ENCODE results near the gene MTG1.
"Not testable (repeated sequence)": the region's sequence is repeated elsewhere in the genome, so short reads cannot be mapped to it uniquely, and the experiment has no call there.

The MTG1 gene

GRCh38 chr10:133379152-133379800 lies 14.7 kb upstream of the MTG1 start, which contains the start of gene PAOX:
Gene PAOX, plus strand, starts transcription at chr10:133379262. Its CDS starts 55 bp downstream, at chr10:133379317.
- DNase-seq: peak; percentile 87

- DNase-seq: no peak
These were observed 13.9 kb upstream of the MTG1 start for GRCh38 chr10:133379801-133380666.

GRCh38 chr10:133381036-133381435 lies 12.9 kb upstream of the MTG1 start:
- no peak for DNase-seq

GRCh38 chr10:133383551-133383950 lies 10.4 kb upstream of the MTG1 start:
- DNase-seq: no peak

DNA sequence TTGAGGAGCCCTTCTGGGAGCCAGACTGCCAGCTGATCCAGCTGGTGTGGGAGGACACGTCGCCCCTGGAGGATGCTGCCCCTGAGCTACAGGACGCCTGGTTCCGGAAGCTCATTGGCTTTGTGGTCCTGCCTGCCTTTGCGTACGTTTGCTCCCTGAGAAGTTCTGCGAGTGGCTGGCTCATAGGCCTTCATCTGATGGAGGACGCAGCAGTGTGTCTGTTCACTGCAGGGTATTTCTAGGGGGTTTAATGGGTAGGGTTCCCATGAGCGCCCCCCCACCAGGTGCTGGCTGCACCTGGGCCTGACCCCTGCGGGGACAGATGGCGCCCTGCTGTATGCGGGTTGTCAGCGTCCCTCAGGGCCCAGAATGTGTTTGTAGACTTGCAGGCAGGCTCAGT lies 9.9 kb upstream of the MTG1 start:
- no peak for DNase-seq

DNA sequence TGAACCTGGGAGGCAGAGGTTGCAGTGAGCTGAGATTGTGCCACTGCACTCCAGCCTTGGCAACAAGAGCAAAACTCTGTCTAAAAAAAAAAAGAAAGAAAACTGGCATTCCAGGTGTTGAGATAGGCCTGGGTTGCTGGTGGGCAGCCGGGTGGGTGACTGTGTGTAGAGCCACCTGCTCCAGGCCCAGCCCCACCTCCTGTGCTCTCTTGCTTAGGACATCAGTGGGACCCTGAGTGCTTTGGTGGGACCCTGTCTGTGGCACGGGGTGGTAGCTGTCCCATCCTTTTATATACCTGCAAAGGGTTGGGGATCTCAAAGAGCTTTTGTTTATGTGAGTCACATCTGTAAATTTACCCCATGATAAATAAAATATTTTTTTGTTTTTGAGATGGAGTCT lies 8.7 kb upstream of the MTG1 start:
- DNase-seq: no peak

GRCh38 chr10:133386951-133387350 lies 7.0 kb upstream of the MTG1 start:
- not testable (repeated sequence) for DNase-seq

- peak; percentile 1 for DNase-seq
These were observed 5.6 kb upstream of the MTG1 start for GRCh38 chr10:133388236-133388972.

- DNase-seq: peak; percentile 2
These were observed 4.8 kb upstream of the MTG1 start for GRCh38 chr10:133388973-133389818.

- DNase-seq: peak; percentile 2
These were observed 3.2 kb upstream of the MTG1 start for GRCh38 chr10:133390597-133391248.

DNA sequence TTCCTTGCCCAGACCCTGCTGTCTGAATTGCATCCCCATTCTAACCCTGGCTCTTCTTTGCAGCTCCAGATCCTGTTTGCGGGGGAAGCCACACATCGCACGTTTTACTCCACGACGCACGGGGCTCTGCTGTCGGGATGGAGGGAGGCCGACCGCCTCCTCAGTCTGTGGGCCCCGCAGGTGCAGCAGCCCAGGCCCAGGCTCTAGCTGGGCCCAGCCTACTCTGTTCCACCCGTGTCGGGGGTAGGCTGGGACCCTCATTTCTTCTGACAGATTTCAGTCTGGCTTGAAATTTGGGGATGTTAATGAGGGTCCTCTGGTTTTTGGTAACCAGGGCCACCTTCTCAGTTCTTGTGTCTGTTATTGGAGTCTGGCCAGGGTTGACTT lies 2.7 kb upstream of the MTG1 start:
- DNase-seq: peak; percentile 2

DNA sequence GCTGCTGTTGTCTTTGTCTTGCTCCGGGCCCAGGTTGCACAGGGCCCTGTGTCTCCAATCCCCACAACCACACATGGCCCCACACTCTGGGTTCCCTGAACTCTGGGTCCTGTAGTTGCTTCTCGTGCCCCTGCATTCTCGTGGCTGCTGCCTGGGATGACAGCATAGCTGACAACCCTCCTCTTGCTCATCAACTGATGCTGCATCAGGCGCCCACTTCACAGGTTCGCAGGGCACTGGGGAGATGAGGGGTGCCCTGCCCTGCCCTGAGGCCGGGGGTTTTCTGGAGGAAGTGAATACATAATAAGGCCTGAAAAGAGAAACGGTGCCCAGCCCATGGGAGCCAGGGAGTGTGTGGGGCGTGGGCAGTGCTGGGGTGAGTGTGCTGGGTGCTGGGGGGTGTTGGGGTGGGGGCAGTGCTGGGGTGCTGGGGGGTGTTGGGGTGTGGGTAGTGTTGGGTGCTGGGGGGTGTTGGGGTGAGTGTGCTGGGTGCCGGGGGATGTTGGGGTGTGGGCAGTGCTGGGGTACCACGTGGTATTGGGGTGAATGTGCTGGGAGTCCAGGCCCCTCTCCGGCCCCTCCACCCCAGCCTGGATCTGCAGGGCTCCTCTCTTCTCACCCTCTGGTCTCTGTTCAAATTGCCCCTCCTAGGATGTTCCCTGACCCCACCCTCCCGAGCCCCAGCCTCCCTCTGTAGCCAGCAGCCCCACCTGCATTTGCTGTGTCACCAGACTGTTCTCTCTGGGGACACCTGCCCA lies 2.0 kb upstream of the MTG1 start:
- peak; percentile 1 for DNase-seq

DNA sequence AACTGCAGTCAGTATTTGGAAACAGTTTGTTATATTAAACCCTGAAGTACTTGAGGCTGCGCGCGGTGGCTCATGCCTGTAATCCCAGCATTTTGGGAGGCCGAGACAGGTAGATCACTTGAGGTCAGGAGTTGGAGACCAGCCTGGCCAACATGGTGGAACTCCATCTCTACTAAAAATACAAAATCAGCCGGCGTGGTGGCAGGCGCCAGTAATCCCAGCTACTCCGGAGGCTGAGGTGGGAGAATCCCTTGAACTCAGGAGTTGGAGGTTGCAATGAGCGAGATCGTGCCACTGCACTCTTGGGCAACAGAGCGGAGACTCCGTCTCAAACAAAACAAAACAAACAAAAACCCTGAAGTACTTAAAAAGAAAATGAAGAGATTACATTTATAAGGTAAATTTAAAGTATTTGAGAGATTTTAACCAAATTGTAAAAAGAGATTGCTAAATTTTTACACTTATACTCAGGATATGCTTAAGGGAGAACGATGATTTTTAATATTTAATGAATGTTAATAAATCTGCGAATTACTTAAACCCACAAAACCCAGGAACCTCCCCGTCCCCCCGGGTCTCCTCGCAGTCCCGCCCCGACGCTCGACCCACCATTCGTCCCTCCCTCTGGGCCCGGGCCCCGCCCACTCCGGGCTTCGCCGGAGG lies 425 bp upstream of the MTG1 start:
- no peak for DNase-seq

DNA sequence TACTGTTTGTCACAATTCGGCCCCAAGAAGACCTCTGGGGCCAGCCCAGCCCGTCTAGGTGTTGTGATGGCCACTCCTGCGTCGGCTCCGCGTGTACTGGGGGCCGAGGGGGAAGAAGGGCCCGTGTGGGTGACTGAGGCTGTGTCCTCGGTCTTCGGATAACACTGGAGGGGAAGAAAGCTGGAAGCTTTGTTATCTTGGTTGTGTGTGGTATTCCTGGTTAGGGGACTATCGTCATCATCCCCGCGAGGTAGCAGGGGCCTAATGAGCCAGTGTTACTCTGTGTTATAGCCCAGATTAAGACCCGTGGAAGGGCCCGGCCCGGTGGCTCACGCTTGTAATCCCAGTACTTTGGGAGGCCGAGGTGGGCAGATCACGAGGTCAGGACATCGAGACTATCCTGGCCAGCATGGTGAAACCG lies 854 bp downstream of the MTG1 start:
- DNase-seq: peak; percentile 9

DNA sequence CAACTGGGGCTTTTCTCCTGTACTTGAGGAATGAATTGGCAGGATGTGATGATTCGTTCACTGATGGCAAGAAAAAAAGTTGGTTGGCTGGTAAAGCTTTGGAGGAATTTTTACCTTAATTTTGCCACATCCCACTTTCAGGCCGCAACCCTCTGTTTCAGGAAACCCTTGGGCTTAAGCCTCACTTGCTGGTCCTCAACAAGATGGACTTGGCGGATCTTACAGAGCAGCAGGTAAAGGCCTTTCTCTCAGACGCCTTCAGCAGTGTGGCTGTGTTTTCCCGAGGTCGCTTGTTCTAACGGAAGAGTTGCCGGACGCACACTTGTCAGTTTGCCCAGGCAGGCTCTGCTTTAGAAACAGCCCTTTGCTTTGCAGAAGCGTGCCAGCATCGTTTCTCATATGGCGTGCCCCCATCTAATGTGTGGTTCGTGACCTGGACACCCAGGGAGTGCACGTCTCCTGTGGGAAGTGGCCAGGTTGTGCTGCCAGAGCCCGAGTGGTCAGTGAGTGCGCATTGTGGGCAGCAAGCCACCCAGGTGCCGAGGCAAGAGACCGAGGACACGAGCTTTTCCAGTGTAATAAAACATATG lies 2.2 kb downstream of the MTG1 start:
- DNase-seq: peak; percentile 1

GRCh38 chr10:133397938-133398337 lies 4.0 kb downstream of the MTG1 start:
- DNase-seq: no peak

GRCh38 chr10:133399123-133399601 lies 5.2 kb downstream of the MTG1 start:
- no peak for DNase-seq

DNA sequence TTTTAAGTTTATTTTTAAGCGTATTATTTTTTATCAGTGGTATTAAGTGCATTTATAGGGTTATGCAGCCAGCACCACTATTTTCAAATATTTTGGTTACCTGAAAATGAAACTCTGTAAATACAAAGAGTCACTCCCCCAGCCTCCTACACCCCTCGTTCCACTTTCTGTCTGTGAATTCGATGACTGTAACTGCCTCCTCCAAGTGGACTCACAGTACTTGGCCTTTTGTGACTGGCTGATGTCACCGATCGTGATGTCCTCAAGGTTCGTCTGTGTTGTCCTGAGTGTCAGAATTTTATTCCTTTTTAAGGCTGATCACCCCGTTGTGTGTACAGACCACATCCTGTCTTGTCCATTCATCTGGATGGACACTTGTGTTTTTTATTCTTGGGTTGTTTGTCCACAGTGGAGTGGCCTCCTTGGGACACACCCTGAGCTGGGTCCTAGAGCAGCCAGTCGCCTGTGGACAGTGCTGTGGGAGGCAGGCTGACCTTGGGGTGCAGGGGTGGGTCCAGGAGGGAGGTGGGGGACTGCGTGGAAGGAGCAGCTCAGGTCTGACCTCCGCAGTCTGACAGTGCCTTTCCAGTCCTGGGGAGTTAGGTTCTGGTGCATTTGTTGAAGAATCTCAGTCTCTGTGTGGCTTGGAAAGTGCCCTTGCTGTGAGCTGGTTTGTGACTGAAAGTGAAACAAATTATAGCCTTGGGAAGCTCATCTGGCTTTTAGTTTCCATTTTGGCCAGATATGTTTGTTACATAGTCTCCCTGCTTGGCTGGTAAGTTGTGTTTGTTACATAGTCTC lies 6.9 kb downstream of the MTG1 start:
- DNase-seq: peak; percentile 5

- peak; percentile 3 for DNase-seq
These were observed 7.5 kb downstream of the MTG1 start for GRCh38 chr10:133401500-133401899.
